ENCODE results near the gene FBXO45. TPM values are rescaled to one million over a fixed set of nuclear protein-coding genes. Genes with fewer than 3 reads are reported as not detected.
"Not testable (repeated sequence)": the region's sequence is repeated elsewhere in the genome, so short reads cannot be mapped to it uniquely, and the experiment has no call there.

Gene FBXO45
- total RNA-seq, 4 donors from 2014 or later, result 7.5 to 25.7 (median 17.3) TPM

DNA sequence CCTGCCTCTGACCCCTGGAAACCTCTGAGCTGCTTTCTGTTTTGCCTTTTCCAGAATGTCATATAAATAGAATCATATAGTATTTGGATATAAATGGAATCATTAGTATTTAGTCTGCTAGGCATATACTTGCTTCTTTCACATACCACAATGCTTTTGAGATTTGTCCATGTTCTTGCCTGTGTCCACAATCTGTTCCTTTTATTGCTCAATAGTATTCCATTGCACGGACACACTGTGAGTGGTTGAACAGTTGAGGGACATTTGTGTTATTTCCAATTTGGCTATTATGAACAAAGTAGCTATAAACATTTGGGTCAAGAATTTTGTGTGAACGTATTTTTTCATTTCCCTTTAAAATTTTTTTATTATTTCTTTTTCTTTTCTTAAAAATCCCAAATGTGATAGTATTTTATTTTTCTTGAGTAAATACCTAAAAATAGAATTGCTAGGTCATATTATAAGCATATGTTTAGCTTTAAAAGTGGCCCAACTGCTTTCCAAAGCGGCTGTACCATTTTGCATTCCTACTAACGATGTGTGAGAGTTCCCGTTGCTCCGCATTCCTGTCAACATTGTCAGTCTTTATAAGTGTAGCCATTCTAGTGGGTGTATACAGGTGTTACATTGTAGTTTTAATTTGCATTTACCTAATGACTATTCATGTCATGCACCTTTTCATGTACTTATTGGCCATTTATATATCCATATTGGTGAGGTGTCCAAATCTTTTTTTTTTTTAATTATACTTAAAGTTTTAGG is 26.6 kb upstream of the FBXO45 start:
- no peak for DNase-seq (ENCODE audit: low spot score in 2 of 2)
- H3K4me1 ChIP-seq, result no peaks in the 10 kb centered on the region
- no peak overlapping the region for H3K27ac ChIP-seq
- no peaks in the 10 kb centered on the region for H3K9me3 ChIP-seq
- 84% methylated on average over 6 of the region's 6 CpGs for WGBS
- TF ChIP-seq EP300 (IDR thresholded peaks at IDR 0.05) (no peak), POLR2A (IDR thresholded peaks at IDR 0.05) (no peak), POLR2AphosphoS5 (IDR thresholded peaks at IDR 0.05) (no peak)
- TF ChIP-seq, protein P1, sequence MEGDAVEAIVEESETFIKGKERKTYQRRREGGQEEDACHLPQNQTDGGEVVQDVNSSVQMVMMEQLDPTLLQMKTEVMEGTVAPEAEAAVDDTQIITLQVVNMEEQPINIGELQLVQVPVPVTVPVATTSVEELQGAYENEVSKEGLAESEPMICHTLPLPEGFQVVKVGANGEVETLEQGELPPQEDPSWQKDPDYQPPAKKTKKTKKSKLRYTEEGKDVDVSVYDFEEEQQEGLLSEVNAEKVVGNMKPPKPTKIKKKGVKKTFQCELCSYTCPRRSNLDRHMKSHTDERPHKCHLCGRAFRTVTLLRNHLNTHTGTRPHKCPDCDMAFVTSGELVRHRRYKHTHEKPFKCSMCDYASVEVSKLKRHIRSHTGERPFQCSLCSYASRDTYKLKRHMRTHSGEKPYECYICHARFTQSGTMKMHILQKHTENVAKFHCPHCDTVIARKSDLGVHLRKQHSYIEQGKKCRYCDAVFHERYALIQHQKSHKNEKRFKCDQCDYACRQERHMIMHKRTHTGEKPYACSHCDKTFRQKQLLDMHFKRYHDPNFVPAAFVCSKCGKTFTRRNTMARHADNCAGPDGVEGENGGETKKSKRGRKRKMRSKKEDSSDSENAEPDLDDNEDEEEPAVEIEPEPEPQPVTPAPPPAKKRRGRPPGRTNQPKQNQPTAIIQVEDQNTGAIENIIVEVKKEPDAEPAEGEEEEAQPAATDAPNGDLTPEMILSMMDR (IDR thresholded peaks at IDR 0.05), result no peak
- no peaks in the 10 kb centered on the region for H3K36me3 ChIP-seq
- no peaks in the 10 kb centered on the region for H3K27me3 ChIP-seq
- H3K4me3 ChIP-seq, result no peak overlapping the region

DNA sequence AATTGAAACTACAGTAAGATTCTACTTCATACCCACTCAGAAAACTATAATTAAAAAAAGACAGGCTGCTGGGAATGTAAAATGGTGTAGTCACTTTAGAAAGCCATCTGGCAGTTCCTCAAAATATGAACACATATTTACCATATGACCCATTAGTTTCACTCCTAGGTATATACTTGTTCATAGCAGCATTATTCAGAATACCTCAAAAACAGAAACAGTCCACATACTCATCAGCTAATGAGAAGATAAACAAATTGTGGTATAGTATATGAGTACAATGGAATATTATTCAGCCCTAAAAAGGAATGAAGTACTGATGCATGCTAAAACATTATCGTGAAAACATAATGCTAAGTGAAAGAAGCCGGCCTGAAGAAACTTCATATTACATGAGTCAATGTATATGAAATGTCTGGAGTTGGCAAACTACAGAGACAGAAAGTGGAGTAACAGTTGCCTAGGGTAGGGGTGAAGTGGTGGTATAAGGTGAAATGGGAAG is 23.9 kb upstream of the FBXO45 start:
- Histone ChIP-seq H3K4me1 (no peaks in the 10 kb centered on the region), H3K9me3 (peaks cover 4% of the 10 kb centered on the region), H3K4me3 (no peak overlapping the region), H3K27ac (no peak overlapping the region), H3K36me3 (no peaks in the 10 kb centered on the region), H3K27me3 (no peaks in the 10 kb centered on the region)
- no peak for DNase-seq (ENCODE audit: low spot score in 2 of 2)
- WGBS, result 94% methylated on average over 2 of the region's 2 CpGs
- TF ChIP-seq POLR2AphosphoS5 (IDR thresholded peaks at IDR 0.05), result no peak
- TF ChIP-seq, protein P1 (IDR thresholded peaks at IDR 0.05), result no peak
- TF ChIP-seq EP300 (IDR thresholded peaks at IDR 0.05), result no peak

DNA sequence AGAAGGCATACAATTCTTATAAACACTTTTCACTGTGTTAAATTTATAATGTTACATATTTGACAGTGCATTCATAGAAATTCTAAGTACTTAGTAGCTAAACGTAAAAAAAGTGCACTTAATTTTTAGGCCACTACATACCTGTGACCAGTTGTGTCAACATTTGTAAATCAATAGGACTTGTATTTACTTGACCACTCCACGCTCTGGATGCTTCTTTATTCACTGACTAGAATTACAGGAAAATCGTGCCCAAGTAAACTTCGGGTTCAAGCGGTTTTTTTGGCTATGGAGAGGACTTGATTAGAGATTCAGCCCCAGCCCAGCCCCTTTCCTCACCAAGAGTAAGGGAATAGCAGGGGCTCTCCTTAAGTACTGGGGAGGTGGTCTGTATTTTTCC is 21.9 kb upstream of the FBXO45 start:
- 85% methylated on average over 5 of the region's 5 CpGs for WGBS
- Histone ChIP-seq H3K9me3 (peaks cover 6% of the 10 kb centered on the region), H3K4me3 (no peak overlapping the region), H3K36me3 (no peaks in the 10 kb centered on the region), H3K27ac (no peak overlapping the region), H3K27me3 (no peaks in the 10 kb centered on the region), H3K4me1 (no peaks in the 10 kb centered on the region)
- no peak for DNase-seq (ENCODE audit: low spot score in 2 of 2)
- TF ChIP-seq, protein P1 (IDR thresholded peaks at IDR 0.05), result no peak
- TF ChIP-seq POLR2A (IDR thresholded peaks at IDR 0.05) (no peak), EP300 (IDR thresholded peaks at IDR 0.05) (no peak), POLR2AphosphoS5 (IDR thresholded peaks at IDR 0.05) (no peak)

DNA sequence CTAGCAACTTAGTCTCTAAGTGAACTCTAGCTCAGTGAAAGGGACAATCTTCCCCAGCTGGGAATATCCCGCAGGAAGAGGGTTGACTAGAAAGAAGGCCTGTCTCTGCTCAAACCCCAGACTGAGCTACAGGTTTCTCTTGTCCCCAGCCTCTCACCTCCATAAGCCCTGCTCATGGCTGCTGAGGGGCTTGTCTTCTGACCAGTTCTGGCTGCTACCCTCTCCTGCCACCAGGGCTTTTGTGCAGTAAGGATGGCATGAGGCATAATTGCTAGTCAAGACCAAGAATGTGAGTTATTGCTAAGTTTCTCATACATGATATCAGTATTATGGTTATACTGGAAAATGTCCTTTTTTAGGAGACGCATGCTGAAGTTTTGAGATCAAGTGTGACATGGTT is 21.4 kb upstream of the FBXO45 start:
- Histone ChIP-seq H3K9me3 (peaks cover 6% of the 10 kb centered on the region), H3K27ac (no peak overlapping the region), H3K4me1 (no peaks in the 10 kb centered on the region), H3K36me3 (no peaks in the 10 kb centered on the region), H3K27me3 (no peaks in the 10 kb centered on the region), H3K4me3 (no peak overlapping the region)
- no peak for DNase-seq (ENCODE audit: low spot score in 2 of 2)
- TF ChIP-seq EP300 (IDR thresholded peaks at IDR 0.05) (no peak), POLR2AphosphoS5 (IDR thresholded peaks at IDR 0.05) (no peak), POLR2A (IDR thresholded peaks at IDR 0.05) (no peak)
- TF ChIP-seq, protein P1 (IDR thresholded peaks at IDR 0.05), result no peak
- WGBS, result 85% methylated on average over 2 of the region's 2 CpGs

DNA sequence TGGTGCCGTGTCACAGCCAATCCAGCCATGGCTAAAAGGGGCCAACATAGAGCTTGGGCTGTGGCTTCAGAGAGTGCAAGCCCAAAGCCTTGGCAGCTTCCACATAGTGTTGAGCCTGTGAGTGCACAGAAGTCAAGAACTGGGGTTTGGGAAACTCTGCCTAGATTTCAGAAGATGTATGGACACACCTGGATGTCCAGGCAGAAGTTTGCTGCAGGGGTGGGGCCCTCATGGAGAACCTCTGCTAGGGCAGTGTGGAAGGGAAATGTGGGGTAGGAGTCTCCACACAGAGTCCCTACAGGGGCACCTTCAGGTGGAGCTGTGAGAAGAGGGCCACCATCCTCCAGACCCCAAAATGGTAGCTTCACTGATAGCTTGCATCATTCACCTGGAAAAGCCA is 19.1 kb upstream of the FBXO45 start:
- not testable (repeated sequence) for H3K27me3 ChIP-seq; H3K27ac ChIP-seq; H3K36me3 ChIP-seq; H3K4me1 ChIP-seq; H3K4me3 ChIP-seq; H3K9me3 ChIP-seq; DNase-seq (ENCODE audit: low spot score in 2 of 2)
- WGBS, result no CpG with 5 or more reads among the region's 1 CpG

DNA sequence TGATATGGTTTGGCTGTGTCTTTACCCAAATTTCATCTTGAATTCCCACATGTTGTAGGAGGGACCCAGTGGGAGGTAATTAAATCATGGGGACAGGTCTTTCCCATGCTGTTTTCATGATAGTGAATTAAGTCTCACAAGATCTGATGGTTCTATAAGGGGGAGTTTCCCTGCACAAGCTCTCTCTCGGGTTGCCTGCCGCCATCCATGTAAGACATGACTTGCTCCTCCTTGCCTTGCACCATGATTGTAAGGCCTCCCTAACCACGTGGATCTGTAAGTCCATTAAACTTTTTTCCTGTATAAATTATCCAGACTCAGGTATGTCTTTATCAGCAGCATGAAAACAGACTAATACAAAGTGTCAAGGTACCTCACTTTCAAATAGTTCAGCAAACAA is 18.3 kb upstream of the FBXO45 start:
- H3K9me3 ChIP-seq; DNase-seq (ENCODE audit: low spot score in 2 of 2); H3K4me1 ChIP-seq; H3K27ac ChIP-seq; H3K36me3 ChIP-seq; H3K4me3 ChIP-seq; H3K27me3 ChIP-seq: not testable (repeated sequence)
- WGBS, result 82% methylated on average over 3 of the region's 3 CpGs

Measured in suprapubic skin (tissue), 4 donors.